NCI-H1105 treated with DMSO at 0.1 percent for 48 hours (cell line): ENCODE data around the gene LSM7.
"Not testable (repeated sequence)": the region's sequence is repeated elsewhere in the genome, so short reads cannot be mapped to it uniquely, and the experiment has no call there.

Source experiments
- DNase-seq: peaks from one replicate; lab custom pipeline; 2025; lab: John Stamatoyannopoulos, UW

LSM7 gene

GRCh38 chr19:2300533-2300932, 27.9 kb downstream of the LSM7 start:
- DNase-seq: no peak

GRCh38 chr19:2296141-2296540, 32.2 kb downstream of the LSM7 start:
- no peak for DNase-seq

- DNase-seq: no peak
These were observed 33.6 kb downstream of the LSM7 start for GRCh38 chr19:2294687-2295335.

GRCh38 chr19:2291185-2291751, 37.1 kb downstream of the LSM7 start:
- DNase-seq: no peak

GRCh38 chr19:2290441-2291184, 37.8 kb downstream of the LSM7 start:
- peak; percentile 49 for DNase-seq

- peak; percentile 43 for DNase-seq
These were observed 38.5 kb downstream of the LSM7 start for GRCh38 chr19:2289714-2290435.

- no peak for DNase-seq
These were observed 39.3 kb downstream of the LSM7 start for GRCh38 chr19:2288818-2289713.

GRCh38 chr19:2288338-2288817, 40.0 kb downstream of the LSM7 start:
- DNase-seq: peak; percentile 59

GRCh38 chr19:2287585-2288337, 40.6 kb downstream of the LSM7 start:
- no peak for DNase-seq

GRCh38 chr19:2286402-2287140, 41.8 kb downstream of the LSM7 start:
- no peak for DNase-seq

GRCh38 chr19:2283835-2284507, 44.4 kb downstream of the LSM7 start:
- no peak for DNase-seq

GRCh38 chr19:2282862-2283237, 45.5 kb downstream of the LSM7 start:
- DNase-seq: no peak

GRCh38 chr19:2282062-2282861, 46.1 kb downstream of the LSM7 start, which contains the start of gene PEAK3:
TSS of gene PEAK3 (minus strand) at chr19:2282175. CDS start at chr19:2280931, 1,244 bp downstream.
- no peak for DNase-seq

- DNase-seq: not testable (repeated sequence)
These were observed 46.9 kb downstream of the LSM7 start for GRCh38 chr19:2281265-2282061.

- DNase-seq: no peak
These were observed 47.6 kb downstream of the LSM7 start for GRCh38 chr19:2280633-2281264.

GRCh38 chr19:2278459-2279158, 49.8 kb downstream of the LSM7 start:
- no peak for DNase-seq

GRCh38 chr19:2277138-2277537, 51.2 kb downstream of the LSM7 start:
- DNase-seq: no peak
